ENCODE measurements around the gene RPL29. TPM values are rescaled to one million over a fixed set of nuclear protein-coding genes. Genes with fewer than 3 reads are reported as not detected.

The RPL29 gene
- total RNA-seq, 1 experiment from 2014 or later: 696 TPM

GRCh38 chr3:52031896-52032295 lies 36.2 kb upstream of the RPL29 start:
- POLR2A ChIA-PET: no interaction called here
- no peak overlapping the region for H3K4me3 ChIP-seq (ENCODE audit: low read depth in 2 of 2, low read length in 2 of 2)
- BruUV-seq (replicated peaks): no TSS peak
- H3K27me3 ChIP-seq (ENCODE audit: control insufficient read depth, insufficient read depth, low read length): no peaks in the 10 kb centered on the region
- H3K36me3 ChIP-seq (ENCODE audit: control insufficient read depth, insufficient read depth, low read length): no peaks in the 10 kb centered on the region
- no peak overlapping the region for H3K27ac ChIP-seq (ENCODE audit: low read length)
- no peaks in the 10 kb centered on the region for H3K4me1 ChIP-seq (ENCODE audit: control insufficient read depth, insufficient read depth, low read length)
- CTCF ChIA-PET: no interaction called here
- DNase-seq (ENCODE audit: low read depth, low spot score) (no peak), ATAC-seq (no peak)
- intact Hi-C loops (cut with micrococcal nuclease; ENCODE audit: unreplicated experiment): no loop called here
- TF ChIP-seq POLR2AphosphoS5 (IDR thresholded peaks at IDR 0.05; ENCODE audit: low read depth, low read length) (no peak), REST (IDR thresholded peaks at IDR 0.05; ENCODE audit: insufficient read depth in 1 of 2, low read depth in 2 of 2, low read length in 1 of 2) (no peak), SIN3A (IDR thresholded peaks at IDR 0.05; ENCODE audit: borderline replicate concordance, insufficient read depth, low read depth, low read length) (no peak), TCF7L2 (IDR thresholded peaks at IDR 0.05; ENCODE audit: low read depth, low read length) (no peak), CTCF (IDR thresholded peaks at IDR 0.05) (no peak)
- no peaks in the 10 kb centered on the region for H3K9me3 ChIP-seq (ENCODE audit: control insufficient read depth, insufficient read depth, low read depth, low read length)
- in situ Hi-C loops (cut with HindIII; ENCODE audit: low pct_unique_long_range_greater_than_20kb, low sequenced_read_pairs): no loop called here

DNA sequence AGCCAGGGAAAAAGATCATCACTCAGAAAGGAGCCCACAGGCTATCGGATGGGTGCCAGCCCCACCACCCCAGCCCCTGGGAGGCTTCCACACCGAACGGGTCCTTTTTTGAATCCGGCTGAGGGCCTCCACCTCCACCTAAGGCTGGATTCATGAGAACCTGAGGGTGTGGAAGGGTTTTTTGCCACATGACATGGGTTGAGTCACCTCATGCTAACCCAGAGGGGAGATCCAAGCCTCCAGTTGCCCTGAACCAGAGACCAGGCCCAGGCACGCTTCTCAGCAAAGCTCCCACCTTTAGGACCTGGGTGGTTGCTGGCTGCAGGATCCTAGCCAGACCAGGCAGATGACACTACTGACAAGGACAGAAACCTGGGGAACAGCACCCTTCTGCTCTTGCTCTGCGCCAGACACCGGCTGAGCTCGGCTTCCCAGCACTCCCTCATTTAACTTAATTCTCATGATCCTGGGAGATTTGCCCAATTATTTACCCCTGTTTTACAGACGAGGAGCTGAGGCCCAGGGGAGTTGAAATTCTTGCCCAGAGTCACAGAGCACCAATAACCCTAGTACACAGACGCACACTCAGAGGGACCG lies 35.1 kb upstream of the RPL29 start:
- no peak for ATAC-seq
- H3K4me3 ChIP-seq (ENCODE audit: low read depth in 2 of 2, low read length in 2 of 2): no peak overlapping the region
- H3K4me1 ChIP-seq (ENCODE audit: control insufficient read depth, insufficient read depth, low read length): no peaks in the 10 kb centered on the region
- H3K36me3 ChIP-seq (ENCODE audit: control insufficient read depth, insufficient read depth, low read length): no peaks in the 10 kb centered on the region
- ChIA-PET CTCF (no interaction called here), POLR2A (no interaction called here)
- intact Hi-C loops (cut with micrococcal nuclease; ENCODE audit: unreplicated experiment): no loop called here
- DNase-seq (ENCODE audit: low read depth, low spot score): no peak
- in situ Hi-C loops (cut with HindIII; ENCODE audit: low pct_unique_long_range_greater_than_20kb, low sequenced_read_pairs): no loop called here
- H3K27me3 ChIP-seq (ENCODE audit: control insufficient read depth, insufficient read depth, low read length): no peaks in the 10 kb centered on the region
- BruUV-seq (replicated peaks): no TSS peak
- H3K9me3 ChIP-seq (ENCODE audit: control insufficient read depth, insufficient read depth, low read depth, low read length): no peaks in the 10 kb centered on the region
- no peak for TF ChIP-seq TCF7L2 (IDR thresholded peaks at IDR 0.05; ENCODE audit: low read depth, low read length)
- no peak for TF ChIP-seq REST (IDR thresholded peaks at IDR 0.05; ENCODE audit: insufficient read depth in 1 of 2, low read depth in 2 of 2, low read length in 1 of 2)
- no peak for TF ChIP-seq SIN3A (IDR thresholded peaks at IDR 0.05; ENCODE audit: borderline replicate concordance, insufficient read depth, low read depth, low read length)
- TF ChIP-seq CTCF (IDR thresholded peaks at IDR 0.05): no peak
- no peak for TF ChIP-seq POLR2AphosphoS5 (IDR thresholded peaks at IDR 0.05; ENCODE audit: low read depth, low read length)
- H3K27ac ChIP-seq (ENCODE audit: low read length): no peak overlapping the region

All from Panc1 (cell line).